ENCODE results near the gene COL20A1.

Gene COL20A1

GRCh38 chr20:63312690-63313348, 19.8 kb downstream of the COL20A1 start:
- Histone ChIP-seq H3K27ac (no peak overlapping the region), H3K4me3 (no peak overlapping the region), H3K27me3 (peaks cover 0 to 10% (median 3%) of the 10 kb centered on the region in 11 experiments; a peak in 6 of 22 replicates), H3K4me2 (peak overlapping the region in 8 of 11 experiments; percentile 36 to 62 (median 55); a peak in 14 of 22 replicates), H3K36me3 (no peaks in the 10 kb centered on the region), H3K9me3 (replicated peaks in 1 of 11) (no peaks in the 10 kb centered on the region), H3K9ac (no peak overlapping the region), H3K4me1 (peaks cover 0 to 44% (median 24%) of the 10 kb centered on the region in 10 experiments; a peak in 15 of 20 replicates), H4K20me1 (peaks cover 0 to 23% (median 0%) of the 10 kb centered on the region in 11 experiments; a peak in 9 of 22 replicates)
- TF ChIP-seq Cebpa-rat (IDR thresholded peaks at IDR 0.05), result no peak

GRCh38 chr20:63313349-63314014, 20.5 kb downstream of the COL20A1 start:
- no peaks in the 10 kb centered on the region for H3K36me3 ChIP-seq
- H3K9me3 ChIP-seq (replicated peaks in 1 of 11), result no peaks in the 10 kb centered on the region
- TF ChIP-seq Cebpa-rat (IDR thresholded peaks at IDR 0.05), result no peak
- H3K4me3 ChIP-seq, result no peak overlapping the region
- H3K4me1 ChIP-seq, result peaks cover 0 to 44% (median 24%) of the 10 kb centered on the region in 10 experiments; a peak in 15 of 20 replicates
- H3K4me2 ChIP-seq, result peak overlapping the region in 6 of 11 experiments; percentile 1 to 62 (median 59); a peak in 10 of 22 replicates
- no peak overlapping the region for H3K27ac ChIP-seq
- H3K9ac ChIP-seq, result no peak overlapping the region
- H3K27me3 ChIP-seq, result peaks cover 0 to 4% (median 0%) of the 10 kb centered on the region in 11 experiments; a peak in 4 of 22 replicates
- peaks cover 0 to 16% (median 0%) of the 10 kb centered on the region in 11 experiments; a peak in 8 of 22 replicates for H4K20me1 ChIP-seq

- Histone ChIP-seq H3K27ac (no peak overlapping the region), H3K9ac (no peak overlapping the region), H3K27me3 (no peaks in the 10 kb centered on the region), H3K4me3 (no peak overlapping the region), H3K4me1 (peaks cover 0 to 44% (median 24%) of the 10 kb centered on the region in 10 experiments; a peak in 15 of 20 replicates), H3K4me2 (peak overlapping the region in 1 of 11 experiments; percentile 23; a peak in 2 of 22 replicates), H3K36me3 (no peaks in the 10 kb centered on the region), H4K20me1 (peaks cover 0 to 11% (median 0%) of the 10 kb centered on the region in 11 experiments; a peak in 8 of 22 replicates), H3K9me3 (replicated peaks in 1 of 11) (no peaks in the 10 kb centered on the region)
- TF ChIP-seq Cebpa-rat (IDR thresholded peaks at IDR 0.05), result no peak
Observed at GRCh38 chr20:63314015-63314471, 21.1 kb downstream of the COL20A1 start.

- peaks cover 0 to 6% (median 0%) of the 10 kb centered on the region in 11 experiments; a peak in 4 of 22 replicates for H4K20me1 ChIP-seq
- H3K4me1 ChIP-seq, result peaks cover 0 to 44% (median 24%) of the 10 kb centered on the region in 10 experiments; a peak in 15 of 20 replicates
- H3K36me3 ChIP-seq, result no peaks in the 10 kb centered on the region
- no peak overlapping the region for H3K4me3 ChIP-seq
- no peak overlapping the region for H3K27ac ChIP-seq
- no peak for TF ChIP-seq Cebpa-rat (IDR thresholded peaks at IDR 0.05)
- H3K9me3 ChIP-seq (replicated peaks in 1 of 11), result no peaks in the 10 kb centered on the region
- H3K4me2 ChIP-seq, result no peak overlapping the region
- H3K9ac ChIP-seq, result no peak overlapping the region
- H3K27me3 ChIP-seq, result no peaks in the 10 kb centered on the region
Observed at GRCh38 chr20:63314566-63315239, 21.7 kb downstream of the COL20A1 start.

- Histone ChIP-seq H3K9me3 (replicated peaks in 1 of 11) (no peaks in the 10 kb centered on the region), H3K4me3 (no peak overlapping the region), H3K27ac (no peak overlapping the region), H3K4me1 (peaks cover 0 to 40% (median 24%) of the 10 kb centered on the region in 10 experiments; a peak in 15 of 20 replicates), H3K36me3 (no peaks in the 10 kb centered on the region), H3K9ac (no peak overlapping the region), H4K20me1 (peaks cover 0 to 5% (median 0%) of the 10 kb centered on the region in 11 experiments; a peak in 4 of 22 replicates), H3K4me2 (no peak overlapping the region), H3K27me3 (no peaks in the 10 kb centered on the region)
- TF ChIP-seq Cebpa-rat (IDR thresholded peaks at IDR 0.05), result no peak
Observed at GRCh38 chr20:63315240-63315689, 22.3 kb downstream of the COL20A1 start.

GRCh38 chr20:63315731-63316491, 22.9 kb downstream of the COL20A1 start:
- H3K27me3 ChIP-seq, result no peaks in the 10 kb centered on the region
- H3K27ac ChIP-seq, result no peak overlapping the region
- H3K9me3 ChIP-seq (replicated peaks in 1 of 11), result no peaks in the 10 kb centered on the region
- peaks cover 0 to 34% (median 21%) of the 10 kb centered on the region in 10 experiments; a peak in 15 of 20 replicates for H3K4me1 ChIP-seq
- H4K20me1 ChIP-seq, result peaks cover 0 to 5% (median 0%) of the 10 kb centered on the region in 11 experiments; a peak in 2 of 22 replicates
- H3K4me2 ChIP-seq, result no peak overlapping the region
- TF ChIP-seq Cebpa-rat (IDR thresholded peaks at IDR 0.05), result no peak
- H3K4me3 ChIP-seq, result no peak overlapping the region
- H3K36me3 ChIP-seq, result no peaks in the 10 kb centered on the region
- no peak overlapping the region for H3K9ac ChIP-seq

GRCh38 chr20:63316502-63316921, 23.5 kb downstream of the COL20A1 start:
- Histone ChIP-seq H3K4me3 (no peak overlapping the region), H3K36me3 (no peaks in the 10 kb centered on the region), H3K4me1 (peaks cover 0 to 28% (median 20%) of the 10 kb centered on the region in 10 experiments; a peak in 15 of 20 replicates), H3K27me3 (no peaks in the 10 kb centered on the region), H4K20me1 (peaks cover 0 to 5% (median 0%) of the 10 kb centered on the region in 11 experiments; a peak in 2 of 22 replicates), H3K27ac (no peak overlapping the region), H3K4me2 (no peak overlapping the region), H3K9me3 (replicated peaks in 1 of 11) (no peaks in the 10 kb centered on the region), H3K9ac (no peak overlapping the region)
- TF ChIP-seq Cebpa-rat (IDR thresholded peaks at IDR 0.05), result no peak

GRCh38 chr20:63317061-63317460, 24.1 kb downstream of the COL20A1 start:
- no peak overlapping the region for H3K4me3 ChIP-seq
- no peak overlapping the region for H3K9ac ChIP-seq
- H3K27me3 ChIP-seq, result no peaks in the 10 kb centered on the region
- no peaks in the 10 kb centered on the region for H3K9me3 ChIP-seq (replicated peaks in 1 of 11)
- no peaks in the 10 kb centered on the region for H3K36me3 ChIP-seq
- H3K4me1 ChIP-seq, result peaks cover 0 to 22% (median 15%) of the 10 kb centered on the region in 10 experiments; a peak in 15 of 20 replicates
- no peak overlapping the region for H3K27ac ChIP-seq
- peaks cover 0 to 5% (median 0%) of the 10 kb centered on the region in 11 experiments; a peak in 2 of 22 replicates for H4K20me1 ChIP-seq
- H3K4me2 ChIP-seq, result no peak overlapping the region
- TF ChIP-seq Cebpa-rat (IDR thresholded peaks at IDR 0.05), result no peak

Data from BLaER1 treated with 17β-estradiol and CSF1 and Interleukin-3, amounts not matched to agents 10 nM and 100 nM (cell line).